IMR-90 (cell line): ENCODE results near the gene FGA. TPM values are rescaled to one million over a fixed set of nuclear protein-coding genes. Genes with fewer than 3 reads are reported as not detected.

ENCODE experiments used
- ATAC-seq: fragments of 200-7000 bp; cut with Tn5 transposase; 2 replicates; pipeline ENCODE4 v1.9.1; 2020; ENCODE audit warnings: low read depth, mild to moderate bottlenecking, moderate library complexity
- BruUV-seq: library from RNA; stranded (reverse); fragments of 400-500 nt; replicated peaks from 2 replicates; lab custom pipeline; 2021; lab: Mats Ljungman, UMichigan
- CTCF ChIA-PET: fragments of 300-600 bp; formaldehyde crosslinking; extraction: SDS; loops from one replicate; lab custom pipeline; 2021; ENCODE audit warnings: antibody characterized with exemption; lab: Yijun Ruan, JAX
- POLR2A ChIA-PET: fragments of 300-600 bp; sonication (Branson Sonifier 250); formaldehyde crosslinking; loops from one replicate; lab custom pipeline; 2022; ENCODE audit warnings: antibody characterized with exemption; ENCODE audit not compliant: unreplicated experiment; lab: Charles Lee
- DNase-seq: peaks from one replicate; pipeline ENCODE4 v3.0.0; 2013
- H2AFZ ChIP-seq: replicated peaks from 2 replicates; pipeline ENCODE3; 2013; ENCODE audit warnings: low read length, mild to moderate bottlenecking; ENCODE audit not compliant: poor library complexity
- H2AK5ac ChIP-seq: 2 replicates; pipeline ENCODE4 v1.6.1; 2013; ENCODE audit warnings: low read depth, low read length, inconsistent platforms
- H2AK9ac ChIP-seq: replicated peaks from 2 replicates; pipeline ENCODE3; 2013; ENCODE audit warnings: mild to moderate bottlenecking, low read depth, low read length, moderate library complexity; ENCODE audit not compliant: poor library complexity
- H2BK120ac ChIP-seq: 2 replicates; pipeline ENCODE4 v1.6.1; 2013; ENCODE audit warnings: low read depth, low read length, inconsistent platforms
- H2BK15ac ChIP-seq: 3 replicates; pipeline ENCODE4 v1.6.1; 2013; ENCODE audit warnings: low read depth, low read length, inconsistent platforms
- H2BK20ac ChIP-seq: 2 replicates; pipeline ENCODE4 v1.6.1; 2013; ENCODE audit warnings: low read depth, mild to moderate bottlenecking, inconsistent platforms, low read length, moderate library complexity
- H2BK5ac ChIP-seq: 2 replicates; pipeline ENCODE4 v1.6.1; 2013; ENCODE audit warnings: mild to moderate bottlenecking, low read depth, low read length, inconsistent platforms; ENCODE audit not compliant: poor library complexity, severe bottlenecking
- H3K14ac ChIP-seq: replicated peaks from 2 replicates; pipeline ENCODE4 v1.6.1; 2013; ENCODE audit warnings: low read depth, low read length, inconsistent platforms
- H3K18ac ChIP-seq: 2 replicates; pipeline ENCODE4 v1.6.1; 2013; ENCODE audit warnings: low read depth, low read length, control low read depth
- H3K23ac ChIP-seq: 2 replicates; pipeline ENCODE4 v1.6.1; 2013; ENCODE audit warnings: low read depth, low read length, inconsistent platforms
- H3K27ac ChIP-seq: 2 replicates; pipeline ENCODE4 v1.5.1; 2013; ENCODE audit warnings: mild to moderate bottlenecking, control low read depth, low read length; ENCODE audit not compliant: insufficient read depth
- H3K27me3 ChIP-seq: 2 replicates; pipeline ENCODE4 v1.6.1; 2013; ENCODE audit warnings: low read length; ENCODE audit not compliant: control insufficient read depth, insufficient read depth
- H3K36me3 ChIP-seq: 2 replicates; pipeline ENCODE4 v1.6.1; 2013; ENCODE audit warnings: low read length, mixed read lengths; ENCODE audit not compliant: control insufficient read depth, insufficient read depth
- H3K4ac ChIP-seq: 2 replicates; pipeline ENCODE4 v1.6.1; 2013; ENCODE audit warnings: low read depth, low read length, inconsistent platforms
- H3K4me1 ChIP-seq: 2 replicates; pipeline ENCODE4 v1.6.1; 2013; ENCODE audit warnings: low read length, mixed read lengths; ENCODE audit not compliant: control insufficient read depth, insufficient read depth
- H3K4me2 ChIP-seq: 2 replicates; pipeline ENCODE4 v1.6.1; 2013; ENCODE audit warnings: low read depth, mild to moderate bottlenecking, control low read depth, low read length, moderate library complexity
- H3K4me3 ChIP-seq: 2 replicates; pipeline ENCODE4 v1.5.1; 2013; ENCODE audit warnings: low read depth, mild to moderate bottlenecking, control low read depth, low read length, moderate library complexity; ENCODE audit not compliant: insufficient read depth
- H3K56ac ChIP-seq: 2 replicates; pipeline ENCODE4 v1.6.1; 2013; ENCODE audit warnings: low read length, inconsistent platforms; ENCODE audit not compliant: insufficient read depth; ENCODE audit errors: extremely low read depth
- H3K79me1 ChIP-seq, 2 experiments: 2 replicates each; pipeline ENCODE4 v1.6.1; 2013; ENCODE audit warnings: low read length in 2 of 2, inconsistent platforms in 1 of 2, low read depth in 1 of 2
- H3K9ac ChIP-seq: 2 replicates; pipeline ENCODE4 v1.6.1; 2013; ENCODE audit warnings: low read depth, low read length, control low read depth
- H3K9me1 ChIP-seq: 2 replicates; pipeline ENCODE4 v1.6.1; 2013; ENCODE audit warnings: low read length, inconsistent platforms; ENCODE audit not compliant: insufficient read depth
- H3K9me3 ChIP-seq: 2 replicates; pipeline ENCODE4 v1.6.1; 2013; ENCODE audit warnings: low read length; ENCODE audit not compliant: control insufficient read depth, insufficient read depth
- H4K20me1 ChIP-seq: 2 replicates; pipeline ENCODE4 v1.6.1; 2013; ENCODE audit warnings: low read length, inconsistent platforms; ENCODE audit not compliant: insufficient read depth
- H4K5ac ChIP-seq: 2 replicates; pipeline ENCODE4 v1.6.1; 2013; ENCODE audit warnings: mild to moderate bottlenecking, low read depth, low read length, control low read depth
- H4K8ac ChIP-seq, 2 experiments: 2 replicates each; pipeline ENCODE4 v1.6.1; 2013; ENCODE audit warnings: low read depth in 2 of 2, low read length in 2 of 2, control low read depth in 1 of 2, inconsistent platforms in 1 of 2
- H4K91ac ChIP-seq: 2 replicates; pipeline ENCODE4 v1.6.1; 2013; ENCODE audit warnings: low read depth, low read length, inconsistent platforms; ENCODE audit not compliant: insufficient read depth
- BHLHE40 ChIP-seq: fragments of 150-350 bp; IDR thresholded peaks from 2 replicates; pipeline ENCODE4 v1.6.1; 2016; ENCODE audit warnings: mild to moderate bottlenecking, low read depth, low read length
- CEBPB ChIP-seq: IDR thresholded peaks from 2 replicates; pipeline ENCODE4 v1.6.1; 2012; ENCODE audit warnings: low read depth, low read length, improper control_type of control experiment
- CHD1 ChIP-seq: IDR thresholded peaks from 2 replicates; pipeline ENCODE4 v1.6.1; 2012; ENCODE audit warnings: low read depth, low read length, improper control_type of control experiment
- CTCF ChIP-seq: conservative IDR thresholded peaks from 2 replicates; pipeline ENCODE4 v1.5.1; 2012; ENCODE audit warnings: mild to moderate bottlenecking, low read depth, low read length, improper control_type of control experiment
- FOS ChIP-seq: fragments of 150-350 bp; IDR thresholded peaks from 2 replicates; pipeline ENCODE4 v1.6.1; 2016; ENCODE audit warnings: low read depth, low read length
- MAFK ChIP-seq: IDR thresholded peaks from 2 replicates; pipeline ENCODE4 v1.6.1; 2012; ENCODE audit warnings: low read depth, low read length, improper control_type of control experiment
- MAZ ChIP-seq: IDR thresholded peaks from 2 replicates; pipeline ENCODE4 v1.6.1; 2012; ENCODE audit warnings: low read depth, mild to moderate bottlenecking, low read length, improper control_type of control experiment, moderate library complexity, borderline replicate concordance
- MXI1 ChIP-seq: IDR thresholded peaks from 2 replicates; pipeline ENCODE4 v1.6.1; 2012; ENCODE audit warnings: low read depth, mild to moderate bottlenecking, low read length, moderate library complexity, borderline replicate concordance
- NFE2L2 ChIP-seq: fragments of 150-350 bp; IDR thresholded peaks from 2 replicates; pipeline ENCODE4 v1.6.1; 2016; ENCODE audit warnings: low read depth, mild to moderate bottlenecking, low read length
- POLR2A ChIP-seq: IDR thresholded peaks from 2 replicates; pipeline ENCODE4 v1.6.1; 2012; ENCODE audit warnings: mild to moderate bottlenecking, low read depth, low read length
- RAD21 ChIP-seq: IDR thresholded peaks from 2 replicates; pipeline ENCODE4 v1.6.1; 2012; ENCODE audit warnings: low read length, improper control_type of control experiment
- RCOR1 ChIP-seq: IDR thresholded peaks from 2 replicates; pipeline ENCODE4 v1.6.1; 2012; ENCODE audit warnings: mild to moderate bottlenecking, low read length, improper control_type of control experiment; ENCODE audit not compliant: insufficient replicate concordance
- RFX5 ChIP-seq: IDR thresholded peaks from 2 replicates; pipeline ENCODE4 v1.8.0; 2012; ENCODE audit warnings: low read depth, mild to moderate bottlenecking, low read length, moderate library complexity
- SMC3 ChIP-seq: fragments of 150-350 bp; IDR thresholded peaks from 2 replicates; pipeline ENCODE4 v1.6.1; 2016; ENCODE audit warnings: low read depth, mild to moderate bottlenecking, antibody characterized with exemption, low read length, moderate library complexity
- USF2 ChIP-seq: fragments of 150-350 bp; IDR thresholded peaks from 2 replicates; pipeline ENCODE4 v1.6.1; 2017; ENCODE audit warnings: mild to moderate bottlenecking, antibody characterized with exemption, low read length, low read depth
- WGBS, 2 experiments: methylation state at CpG; one replicate each; pipeline versions ENCODE4 v1.1.5 to v1.1.7; 2013; ENCODE audit warnings: missing lambda C conversion rate in 2 of 2; ENCODE audit not compliant: insufficient read length in 1 of 2; ENCODE audit errors: extremely low coverage in 2 of 2; 5-methylcytosine and 5-hydroxymethylcytosine counted together
- dilution Hi-C: fragments of 300-500 bp; cut with HindIII; formaldehyde crosslinking; loops from one replicate; pipeline ENCODE4 v1.14.3; 2018; ENCODE audit warnings: low sequenced_read_pairs; ENCODE audit not compliant: unreplicated experiment
- in situ Hi-C: fragments of 300-500 bp; cut with MboI; formaldehyde crosslinking; loops from 3 replicates; pipeline ENCODE4 v1.14.3; 2019; ENCODE audit warnings: low sequenced_read_pairs, inconsistent platforms, mixed read lengths
- intact Hi-C: fragments of 100-400 bp; cut with micrococcal nuclease; formaldehyde crosslinking; loops from 2 replicates; pipeline ENCODE4 v1.10.0; 2022
- polyA plus RNA-seq, 3 experiments: library from polyadenylated mRNA; depleted of rRNA; stranded (reverse); fragments of >200 nt; gene quantifications; 2 replicates each; pipeline ENCODE4 v1.2.3, GENCODE V29; 2012; ENCODE audit warnings: low replicate concordance in 1 of 3
- total RNA-seq: library from RNA; depleted of rRNA; stranded (reverse); fragments of >200 nt; gene quantifications from 2 replicates; pipeline ENCODE4 v1.2.3, GENCODE V29; 2012
- TF ChIP-seq, protein P1 (sequence below): fragments of 150-350 bp; IDR thresholded peaks from 2 replicates; pipeline ENCODE4 v1.6.1; 2016; ENCODE audit warnings: low read depth, mild to moderate bottlenecking, low read length, moderate library complexity, borderline replicate concordance

FGA gene
- total and polyA plus RNA-seq, 2 of the 4 experiments (the other 2 are of a cell fraction) = not detected

GRCh38 chr4:154560419-154560801, 30.1 kb downstream of the FGA start:
- H3K4me1 ChIP-seq = no peaks in the 10 kb centered on the region
- no peak overlapping the region for H3K18ac ChIP-seq
- no peak overlapping the region for H4K8ac ChIP-seq
- H2BK20ac ChIP-seq = no peak overlapping the region
- H3K36me3 ChIP-seq = no peaks in the 10 kb centered on the region
- dilution Hi-C loops (no loop called here), intact Hi-C loops (no loop called here), in situ Hi-C loops (loop anchor here (25.0 kb wide), 1 partner anchor 802 kb away; no protein-coding TSS in a partner anchor)
- no peak overlapping the region for H3K4ac ChIP-seq
- H4K91ac ChIP-seq = no peak overlapping the region
- no peak overlapping the region for H2BK5ac ChIP-seq
- H3K4me2 ChIP-seq = peak overlapping the region; percentile 49; the same call in 1 of the 2 replicates
- no peak overlapping the region for H3K14ac ChIP-seq
- DNase-seq (no peak), ATAC-seq (no peak; the same call in 1 of the 2 replicates)
- ChIA-PET CTCF (interaction anchor here (1.0 to 2.9 kb wide), 2 partner anchors 8 to 58 kb away, joined by 3 to 21 read pairs; no protein-coding TSS in a partner anchor), POLR2A (no interaction called here)
- H3K9me3 ChIP-seq = no peaks in the 10 kb centered on the region
- H3K23ac ChIP-seq = no peak overlapping the region
- no peaks in the 10 kb centered on the region for H3K79me1 ChIP-seq
- no peak overlapping the region for H3K27ac ChIP-seq
- H3K27me3 ChIP-seq = no peaks in the 10 kb centered on the region
- H4K20me1 ChIP-seq = no peaks in the 10 kb centered on the region
- TF ChIP-seq RFX5 (no peak), SMC3 (no peak), CHD1 (no peak), NFE2L2 (no peak), CTCF (no peak), BHLHE40 (no peak), CEBPB (no peak), RAD21 (no peak), MXI1 (no peak), RCOR1 (no peak), MAZ (no peak), USF2 (no peak), MAFK (no peak), POLR2A (no peak), FOS (no peak)
- TF ChIP-seq, protein P1, sequence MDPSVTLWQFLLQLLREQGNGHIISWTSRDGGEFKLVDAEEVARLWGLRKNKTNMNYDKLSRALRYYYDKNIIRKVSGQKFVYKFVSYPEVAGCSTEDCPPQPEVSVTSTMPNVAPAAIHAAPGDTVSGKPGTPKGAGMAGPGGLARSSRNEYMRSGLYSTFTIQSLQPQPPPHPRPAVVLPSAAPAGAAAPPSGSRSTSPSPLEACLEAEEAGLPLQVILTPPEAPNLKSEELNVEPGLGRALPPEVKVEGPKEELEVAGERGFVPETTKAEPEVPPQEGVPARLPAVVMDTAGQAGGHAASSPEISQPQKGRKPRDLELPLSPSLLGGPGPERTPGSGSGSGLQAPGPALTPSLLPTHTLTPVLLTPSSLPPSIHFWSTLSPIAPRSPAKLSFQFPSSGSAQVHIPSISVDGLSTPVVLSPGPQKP = no peak
- no peak overlapping the region for H2BK120ac ChIP-seq
- no peak overlapping the region for H4K5ac ChIP-seq
- H3K9me1 ChIP-seq = no peaks in the 10 kb centered on the region
- H2BK15ac ChIP-seq = no peak overlapping the region
- no peak overlapping the region for H2AK5ac ChIP-seq
- no peak overlapping the region for H2AK9ac ChIP-seq
- no peak overlapping the region for H2AFZ ChIP-seq
- WGBS, 2 experiments = no CpG with 5 or more reads among the region's 1 CpG
- BruUV-seq = no TSS peak
- no peak overlapping the region for H3K56ac ChIP-seq
- no peak overlapping the region for H3K9ac ChIP-seq
- no peak overlapping the region for H3K4me3 ChIP-seq
